Middle frontal gyrus (tissue), 1 donor: ENCODE measurements around the gene ENOPH1.

Source experiments
- DNase-seq: peaks from one replicate; pipeline ENCODE4 v3.0.0-alpha.2; 2015; ENCODE audit warnings: low spot score; ENCODE audit errors: extremely low spot score

The ENOPH1 gene

DNA sequence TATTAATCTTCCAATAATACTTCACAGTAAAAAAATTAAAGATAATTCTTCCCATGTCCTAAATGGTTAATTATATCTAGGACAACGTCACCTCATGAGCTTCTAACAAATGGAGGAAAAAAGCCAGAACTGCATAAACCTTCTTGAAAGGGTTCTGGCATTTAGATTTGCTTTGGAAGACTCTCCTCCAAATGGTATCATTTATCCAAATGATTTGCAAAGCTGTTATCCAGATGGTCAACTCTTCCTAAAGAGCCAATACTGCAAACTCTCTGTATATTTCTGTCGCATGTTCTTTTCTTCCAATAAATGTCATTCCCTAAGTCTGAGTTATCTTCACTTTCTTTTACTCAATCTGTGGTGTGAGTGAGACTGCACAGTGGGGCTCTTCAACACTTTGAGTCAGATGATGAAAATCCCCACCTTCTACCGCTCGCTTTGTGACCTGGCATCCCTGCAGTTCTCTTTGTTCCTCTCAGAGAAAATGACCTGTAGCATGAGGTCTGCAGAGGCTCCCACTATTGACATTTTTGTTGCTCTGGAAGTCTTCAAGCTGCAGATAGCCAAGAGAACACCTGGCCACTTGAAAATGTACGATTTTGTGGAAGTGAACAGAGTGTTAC lies 78.5 kb downstream of the ENOPH1 start:
- DNase-seq: no peak

DNA sequence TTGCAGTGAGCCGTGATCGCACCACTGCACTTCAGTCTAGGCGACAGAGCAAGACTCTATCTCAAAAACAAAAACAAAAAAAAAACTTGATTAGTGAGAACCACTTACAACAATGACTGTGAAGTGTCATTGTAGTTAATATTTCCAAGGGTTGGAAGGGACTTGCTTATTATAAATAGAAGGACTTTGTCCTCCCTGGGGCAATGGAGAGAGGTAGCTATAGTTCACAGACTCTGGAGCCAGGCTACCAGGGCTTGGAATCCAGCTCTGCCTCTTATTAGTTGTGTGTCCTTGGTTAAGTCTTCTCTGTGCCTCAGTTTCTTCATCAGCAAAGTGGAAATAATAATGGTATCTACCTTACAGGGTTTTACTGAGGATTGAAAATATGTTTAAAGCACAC lies 79.8 kb downstream of the ENOPH1 start:
- DNase-seq: no peak
